Endothelial cell of umbilical vein (primary cell): ENCODE data around the gene CD300LD. TPM values are rescaled to one million over a fixed set of nuclear protein-coding genes. Genes with fewer than 3 reads are reported as not detected.

ENCODE experiments used
- BruUV-seq: library from RNA; stranded (reverse); fragments of 400-500 nt; replicated peaks from 2 replicates; lab custom pipeline; 2021; lab: Mats Ljungman, UMichigan
- CTCF ChIA-PET: fragments of 300-600, 350-600 bp; sonication (Branson Sonifier 250); formaldehyde crosslinking; loops from one replicate; lab custom pipeline; 2021; ENCODE audit warnings: antibody characterized with exemption, inconsistent platforms; lab: Charles Lee
- POLR2A ChIA-PET: fragments of 300-600, 350-600 bp; sonication (Branson Sonifier 250); formaldehyde crosslinking; loops from one replicate; lab custom pipeline; 2021; ENCODE audit warnings: antibody characterized with exemption, inconsistent platforms; lab: Charles Lee
- DNase-seq: peaks from one replicate; pipeline ENCODE4 v3.0.0-alpha.2; 2011; ENCODE audit warnings: low read depth, low spot score
- FAIRE-seq: peaks from 2 replicates; lab custom pipeline; 2011; peaks lifted over from hg19 to GRCh38; lab: Jason Lieb, UNC
- H2AFZ ChIP-seq: 2 replicates; pipeline ENCODE4 v1.6.0; 2012; ENCODE audit warnings: low read depth, low read length, control low read depth, inconsistent platforms
- H3K27ac ChIP-seq: 2 replicates; pipeline ENCODE4 v1.5.1; 2011; ENCODE audit warnings: low read depth, mild to moderate bottlenecking, control low read depth, low read length, moderate library complexity; ENCODE audit not compliant: insufficient read depth
- H3K27me3 ChIP-seq, 2 experiments: 2 replicates each; pipeline versions ENCODE4 v1.6.0 to v1.6.1; 2011; ENCODE audit warnings: low read length in 2 of 2, mixed read lengths in 1 of 2; ENCODE audit not compliant: control insufficient read depth in 2 of 2, insufficient read depth in 2 of 2
- H3K36me3 ChIP-seq, 2 experiments: 2 replicates in 1 of 2; 3 replicates in 1 of 2; pipeline ENCODE4 v1.5.1; 2011; ENCODE audit warnings: low read length in 2 of 2, mild to moderate bottlenecking in 1 of 2, moderate library complexity in 1 of 2; ENCODE audit not compliant: control insufficient read depth in 2 of 2, insufficient read depth in 2 of 2; ENCODE audit errors: extremely low read depth in 1 of 2
- H3K4me1 ChIP-seq: 3 replicates; pipeline ENCODE4 v1.5.1; 2011; ENCODE audit warnings: mild to moderate bottlenecking, low read length; ENCODE audit not compliant: control insufficient read depth, insufficient read depth; ENCODE audit errors: extremely low read depth
- H3K4me2 ChIP-seq: 2 replicates; pipeline ENCODE4 v1.6.1; 2011; ENCODE audit warnings: low read length, control low read depth, mixed read lengths; ENCODE audit not compliant: insufficient read depth
- H3K4me3 ChIP-seq, 3 experiments: fragments of 200-600 bp in 1 of 3; sonication (generic), shearing (Covaris generic) in 1 of 3; replicated peaks in 1 of 3; 2 replicates each; pipeline ENCODE4 v1.5.1; 2011 to 2016; ENCODE audit warnings: control low read depth in 3 of 3, low read length in 3 of 3, mild to moderate bottlenecking in 2 of 3, inconsistent platforms in 1 of 3, low read depth in 1 of 3, moderate library complexity in 1 of 3; ENCODE audit not compliant: insufficient read depth in 1 of 3
- H3K79me2 ChIP-seq: 2 replicates; pipeline ENCODE4 v1.6.0; 2012; ENCODE audit warnings: low read length, inconsistent platforms; ENCODE audit not compliant: control insufficient read depth, insufficient read depth
- H3K9ac ChIP-seq: replicated peaks from 2 replicates; pipeline ENCODE3; 2011; ENCODE audit warnings: low read length, control low read depth; ENCODE audit not compliant: insufficient read depth; ENCODE audit errors: extremely low read depth
- H3K9me1 ChIP-seq: replicated peaks from 3 replicates; pipeline ENCODE4 v1.6.0; 2011; ENCODE audit warnings: mild to moderate bottlenecking, low read length; ENCODE audit not compliant: control insufficient read depth, insufficient read depth; ENCODE audit errors: extremely low read depth
- H3K9me3 ChIP-seq: replicated peaks from 2 replicates; pipeline ENCODE4 v1.5.1; 2012; ENCODE audit warnings: low read length, inconsistent platforms; ENCODE audit not compliant: control insufficient read depth, insufficient read depth
- H4K20me1 ChIP-seq: replicated peaks from 2 replicates; pipeline ENCODE3; 2011; ENCODE audit warnings: mild to moderate bottlenecking, low read length; ENCODE audit not compliant: control insufficient read depth, insufficient read depth; ENCODE audit errors: extremely low read depth
- CTCF ChIP-seq, 2 donors: IDR thresholded peaks; 1 replicate in 1 of 2; 2 replicates in 1 of 2; pipeline ENCODE4 v1.5.1; 2011; ENCODE audit warnings: low read length in 2 of 2, mild to moderate bottlenecking in 2 of 2, moderate library complexity in 2 of 2, control low read depth in 1 of 2, inconsistent platforms in 1 of 2, low read depth in 1 of 2; ENCODE audit not compliant: insufficient read depth in 1 of 2; ENCODE audit errors: extremely low read depth in 1 of 2
- EZH2 ChIP-seq: IDR thresholded peaks from 2 replicates; pipeline ENCODE4 v1.6.1; 2012; ENCODE audit warnings: borderline replicate concordance, low read depth, mild to moderate bottlenecking, moderate library complexity, low read length, inconsistent platforms; ENCODE audit not compliant: severe bottlenecking
- FOS ChIP-seq: IDR thresholded peaks from 2 replicates; pipeline ENCODE4 v1.6.1; 2011; ENCODE audit warnings: mild to moderate bottlenecking, low read length, moderate library complexity, borderline replicate concordance; ENCODE audit not compliant: insufficient read depth
- GATA2 ChIP-seq: IDR thresholded peaks from 2 replicates; pipeline ENCODE4 v1.7.0; 2011; ENCODE audit warnings: low read depth, mild to moderate bottlenecking, moderate library complexity, mixed read lengths, low read length; ENCODE audit not compliant: insufficient read length, insufficient read depth
- JUN ChIP-seq: IDR thresholded peaks from 2 replicates; pipeline ENCODE4 v1.6.1; 2011; ENCODE audit warnings: borderline replicate concordance, low read depth; ENCODE audit not compliant: insufficient read length, insufficient read depth
- MYC ChIP-seq: IDR thresholded peaks from one replicate; pipeline ENCODE4 v1.6.1; 2011; ENCODE audit warnings: mild to moderate bottlenecking, low read depth, low read length
- POLR2A ChIP-seq: IDR thresholded peaks from 2 replicates; pipeline ENCODE4 v1.6.1; 2012; ENCODE audit warnings: low read depth, mild to moderate bottlenecking, control low read depth, low read length
- POLR2AphosphoS5 ChIP-seq: IDR thresholded peaks from 2 replicates; pipeline ENCODE4 v1.6.1; 2012; ENCODE audit warnings: low read depth, mild to moderate bottlenecking, control low read depth, low read length, moderate library complexity; ENCODE audit not compliant: insufficient read depth
- dilution Hi-C: fragments of 300-500 bp; cut with MboI; formaldehyde crosslinking; loops from one replicate; pipeline ENCODE4 v1.15.0; 2019; ENCODE audit warnings: low sequenced_read_pairs; ENCODE audit not compliant: extremely low pct_ligation_motif_present
- intact Hi-C: fragments of 100-400 bp; cut with micrococcal nuclease; formaldehyde crosslinking; loops from one replicate; pipeline ENCODE4 v1.10.0; 2022
- polyA plus RNA-seq, 4 experiments: library from polyadenylated mRNA; depleted of rRNA in 3 of 4; stranded (reverse) in 3 of 4; unstranded in 1 of 4; fragments of >200 nt; gene quantifications; 2 replicates each; pipeline versions ENCODE4 v1.2.1 to v1.2.3, GENCODE V29; 2011 to 2012; ENCODE audit warnings: missing spikeins in 1 of 4
- total RNA-seq: library from RNA; stranded (reverse); gene quantifications from 2 replicates; pipeline ENCODE4 v1.2.3, GENCODE V29; 2021
- TF ChIP-seq, protein P1 (sequence below): IDR thresholded peaks from 2 replicates; pipeline ENCODE4 v1.6.1; 2011; ENCODE audit not compliant: insufficient read depth, insufficient read length

The CD300LD gene
- total and polyA plus RNA-seq, 2 donors (not counting 3 experiments of a cell fraction or from before 2014, with no cell fraction given) = not detected

DNA sequence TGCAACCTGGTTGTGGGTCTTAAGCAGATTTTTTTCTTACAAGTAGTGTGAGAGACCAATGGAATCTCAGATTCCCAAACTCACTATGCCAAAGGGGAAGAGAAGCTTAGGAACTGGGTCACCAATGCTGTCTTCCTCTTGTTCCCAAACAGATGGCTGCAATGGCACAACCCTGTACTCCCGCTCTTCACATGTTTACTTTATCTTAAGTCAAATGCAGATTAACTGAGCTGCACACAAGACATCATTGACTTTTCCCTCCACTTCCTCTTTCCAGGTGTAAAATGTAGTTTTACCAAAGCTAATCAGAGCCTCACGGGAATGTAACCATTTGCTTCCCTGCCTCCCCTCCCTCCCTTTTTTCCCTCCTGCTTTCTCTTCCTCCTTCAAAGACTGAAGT, 45.8 kb upstream of the CD300LD start:
- Histone ChIP-seq H2AFZ (no peak overlapping the region), H3K9ac (no peak overlapping the region), H3K36me3 (no peaks in the 10 kb centered on the region), H3K4me3 (no peak overlapping the region), H3K9me1 (no peaks in the 10 kb centered on the region), H3K27me3 (no peaks in the 10 kb centered on the region), H4K20me1 (no peaks in the 10 kb centered on the region), H3K79me2 (no peaks in the 10 kb centered on the region), H3K4me2 (no peak overlapping the region), H3K4me1 (no peaks in the 10 kb centered on the region), H3K27ac (no peak overlapping the region), H3K9me3 (no peaks in the 10 kb centered on the region)
- intact Hi-C loops = no loop called here
- FAIRE-seq (no peak), DNase-seq (no peak)
- BruUV-seq = no TSS peak
- POLR2A ChIA-PET = no interaction called here
- TF ChIP-seq, protein P1, sequence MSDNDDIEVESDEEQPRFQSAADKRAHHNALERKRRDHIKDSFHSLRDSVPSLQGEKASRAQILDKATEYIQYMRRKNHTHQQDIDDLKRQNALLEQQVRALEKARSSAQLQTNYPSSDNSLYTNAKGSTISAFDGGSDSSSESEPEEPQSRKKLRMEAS = no peak
- TF ChIP-seq CTCF (IDR thresholded peaks at IDR 0.05; ENCODE audit: extremely low read depth in 1 of 2, insufficient read depth in 1 of 2, low read depth in 1 of 2, low read length in 2 of 2) (no peak), MYC (no peak), POLR2A (no peak), FOS (no peak), EZH2 (no peak), POLR2AphosphoS5 (no peak), JUN (no peak), GATA2 (no peak)
- CTCF ChIA-PET = no interaction called here
- dilution Hi-C loops = no loop called here
